ENCODE data around the gene HIF1A.
"Not testable (repeated sequence)": the region's sequence is repeated elsewhere in the genome, so short reads cannot be mapped to it uniquely, and the experiment has no call there.

HIF1A gene

GRCh38 chr14:61708693-61709092 lies 13.4 kb downstream of the HIF1A start:
- DNase-seq (ENCODE audit: low spot score) = not testable (repeated sequence)

GRCh38 chr14:61710853-61711817 lies 15.8 kb downstream of the HIF1A start:
- DNase-seq (ENCODE audit: low spot score) = no peak

- no peak for DNase-seq (ENCODE audit: low spot score)
These were observed 16.8 kb downstream of the HIF1A start for GRCh38 chr14:61712137-61712536.

GRCh38 chr14:61713724-61714437 lies 18.6 kb downstream of the HIF1A start:
- no peak for DNase-seq (ENCODE audit: low spot score)

GRCh38 chr14:61716956-61717355 lies 21.6 kb downstream of the HIF1A start:
- DNase-seq (ENCODE audit: low spot score) = no peak

GRCh38 chr14:61718039-61718438 lies 22.7 kb downstream of the HIF1A start:
- DNase-seq (ENCODE audit: low spot score) = no peak

- DNase-seq (ENCODE audit: low spot score) = no peak
These were observed 24.3 kb downstream of the HIF1A start for GRCh38 chr14:61719344-61720293.

GRCh38 chr14:61720294-61720661 lies 25.0 kb downstream of the HIF1A start:
- no peak for DNase-seq (ENCODE audit: low spot score)

- no peak for DNase-seq (ENCODE audit: low spot score)
These were observed 25.4 kb downstream of the HIF1A start for GRCh38 chr14:61720741-61721140.

- DNase-seq (ENCODE audit: low spot score) = no peak
These were observed 28.8 kb downstream of the HIF1A start for GRCh38 chr14:61724133-61724532.

- no peak for DNase-seq (ENCODE audit: low spot score)
These were observed 31.7 kb downstream of the HIF1A start for GRCh38 chr14:61726778-61727658.

- no peak for DNase-seq (ENCODE audit: low spot score)
These were observed 35.6 kb downstream of the HIF1A start for GRCh38 chr14:61730756-61731373.

- no peak for DNase-seq (ENCODE audit: low spot score)
These were observed 38.7 kb downstream of the HIF1A start for GRCh38 chr14:61733972-61734371.

GRCh38 chr14:61736751-61737150 lies 41.4 kb downstream of the HIF1A start:
- DNase-seq (ENCODE audit: low spot score) = no peak

- DNase-seq (ENCODE audit: low spot score) = no peak
These were observed 42.6 kb downstream of the HIF1A start for GRCh38 chr14:61737915-61738314.

- no peak for DNase-seq (ENCODE audit: low spot score)
These were observed 43.8 kb downstream of the HIF1A start for GRCh38 chr14:61739133-61739532.

- DNase-seq (ENCODE audit: low spot score) = no peak
These were observed 47.1 kb downstream of the HIF1A start for GRCh38 chr14:61742371-61742770.

- DNase-seq (ENCODE audit: low spot score) = no peak
These were observed 48.9 kb downstream of the HIF1A start for GRCh38 chr14:61744238-61744637.

GRCh38 chr14:61746346-61746745 lies 51.0 kb downstream of the HIF1A start:
- not testable (repeated sequence) for DNase-seq (ENCODE audit: low spot score)

GRCh38 chr14:61746881-61747280 lies 51.6 kb downstream of the HIF1A start:
- no peak for DNase-seq (ENCODE audit: low spot score)

GRCh38 chr14:61747342-61747741 lies 52.0 kb downstream of the HIF1A start:
- no peak for DNase-seq (ENCODE audit: low spot score)
